ENCODE data around the gene LPP.
A peak's percentile ranks its signal among the peaks of the same experiment; 100 is the strongest.

The LPP gene

DNA sequence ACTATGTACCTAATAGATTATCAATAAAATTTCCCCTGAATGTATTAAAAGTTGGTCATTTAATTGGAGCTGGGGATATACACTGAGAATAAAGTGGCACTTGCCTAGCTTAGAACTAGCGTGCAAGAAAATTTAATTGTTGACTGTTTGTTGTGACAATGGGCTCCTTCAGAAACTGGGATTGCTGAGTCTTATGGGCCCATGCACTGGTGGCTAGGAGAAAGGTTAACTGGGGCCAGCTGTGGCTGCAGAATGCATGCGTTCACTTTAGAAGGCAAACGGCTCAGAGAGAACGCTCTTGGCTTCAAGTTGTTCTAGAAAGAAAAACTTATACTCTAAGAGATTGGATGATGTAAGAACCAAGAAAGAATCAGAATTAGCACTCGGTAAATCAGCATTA is 18.7 kb upstream of the LPP start:
- DNase-seq = no peak

DNA sequence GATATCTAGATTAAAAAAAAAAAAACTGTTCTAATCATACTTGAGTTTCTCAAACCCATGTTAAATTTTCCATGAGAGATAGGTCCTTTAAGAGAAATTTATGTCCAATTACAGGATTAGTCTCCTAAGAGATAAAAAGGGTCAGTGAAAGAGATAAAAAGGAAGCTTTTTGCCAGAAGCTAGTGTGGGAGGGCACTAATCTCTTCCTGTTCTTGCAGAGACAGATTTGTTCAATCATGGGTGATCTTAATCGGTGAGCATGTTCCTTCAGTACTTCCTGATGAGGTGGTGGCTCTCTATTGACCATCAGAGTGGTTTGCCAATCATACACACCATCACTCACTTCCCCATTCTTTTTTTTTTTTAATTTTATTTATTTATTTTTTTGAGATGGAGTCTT is 16.9 kb upstream of the LPP start:
- DNase-seq = no peak

DNA sequence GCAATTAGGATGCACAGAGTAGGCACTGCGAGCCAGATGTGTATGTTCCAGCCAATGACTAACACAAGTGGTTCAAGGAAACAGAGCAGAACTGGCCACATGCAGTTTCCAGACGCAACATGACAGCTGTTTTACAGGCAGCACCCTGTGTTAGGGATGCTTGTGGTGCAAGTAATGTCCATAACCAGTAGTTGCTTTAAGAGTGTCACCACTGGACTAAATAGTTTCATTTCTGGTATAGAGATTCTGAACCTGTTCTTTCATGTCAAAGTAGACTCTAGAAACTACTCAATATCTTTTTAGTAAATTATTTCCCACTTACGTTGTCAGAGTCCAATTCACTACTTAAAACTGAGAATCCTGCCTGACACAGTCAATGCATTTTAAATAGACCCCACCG is 14.5 kb upstream of the LPP start:
- DNase-seq = no peak

DNA sequence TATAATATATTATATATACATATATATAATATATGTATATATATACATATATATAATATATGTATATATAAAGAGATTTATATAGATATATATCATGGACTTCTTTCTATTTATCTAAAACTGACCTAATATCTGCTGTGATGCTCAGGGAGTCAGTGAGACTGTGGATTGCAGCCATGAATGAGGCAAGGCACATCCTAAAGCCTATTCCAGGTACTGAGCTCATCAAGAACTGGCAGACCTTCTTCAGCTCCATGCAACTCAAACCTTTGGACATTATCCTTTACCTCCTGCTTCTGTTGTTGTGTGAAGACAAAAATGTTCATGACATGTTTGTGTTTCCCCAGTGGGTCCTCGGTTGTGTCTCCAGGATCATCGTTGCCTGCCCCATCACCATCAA is 7.7 kb upstream of the LPP start:
- DNase-seq = no peak

DNA sequence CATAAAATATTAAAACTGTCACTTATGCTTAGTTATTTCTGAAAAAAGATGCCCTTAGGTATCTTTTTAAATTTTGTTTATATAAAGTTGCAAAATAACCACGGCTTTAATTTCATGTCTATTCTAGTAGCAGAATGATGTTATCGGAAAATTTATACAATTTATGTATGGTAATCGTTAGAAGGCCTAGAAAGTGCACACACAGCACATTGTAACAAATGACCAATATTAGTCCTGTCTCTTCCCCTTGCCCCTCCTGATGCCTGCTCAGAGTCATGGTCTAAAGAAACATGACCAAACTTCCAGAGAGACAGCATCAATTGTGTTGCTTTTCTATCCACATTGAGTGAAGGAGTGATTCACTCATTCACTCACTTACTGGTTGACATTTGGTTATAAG is 6.2 kb upstream of the LPP start:
- DNase-seq = no peak

DNA sequence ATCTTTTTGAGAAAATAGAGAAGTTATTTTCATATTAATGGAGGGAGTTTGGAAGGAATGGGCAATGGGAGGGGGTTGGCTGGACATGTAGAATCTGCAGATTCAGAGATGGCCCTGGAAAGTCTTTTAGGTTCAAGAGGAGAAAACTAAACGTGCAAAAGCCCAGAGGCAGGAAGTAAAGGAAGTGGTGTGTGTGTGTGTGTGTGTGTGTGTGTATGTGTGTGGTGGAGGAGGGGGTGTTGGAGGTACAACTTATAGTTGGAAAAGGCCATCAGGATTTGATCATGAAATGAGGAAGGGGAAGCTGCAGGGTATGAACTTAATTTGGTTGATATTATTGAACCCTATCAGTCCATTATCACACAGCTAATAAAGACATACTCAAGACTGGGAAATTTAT is 5.6 kb upstream of the LPP start:
- DNase-seq = no peak

DNA sequence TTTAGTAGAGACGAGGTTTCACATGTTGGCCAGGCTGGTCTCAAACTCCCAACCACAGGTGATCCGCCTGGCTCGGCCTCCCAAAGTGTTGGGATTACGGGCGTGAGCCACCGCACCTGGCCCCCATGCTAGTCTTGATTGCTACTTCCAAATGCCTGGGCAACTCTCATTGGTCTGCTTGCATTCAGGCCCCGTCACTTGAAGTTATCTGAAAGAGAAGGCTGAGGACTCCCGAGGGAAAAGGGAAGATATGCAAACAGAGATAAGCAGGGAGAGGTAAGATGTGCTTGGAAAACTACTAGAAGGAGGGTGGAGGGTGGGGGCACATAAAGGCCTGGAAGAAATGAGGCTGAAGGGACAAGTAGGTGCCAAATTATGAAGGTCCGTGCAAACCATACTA is 4.4 kb upstream of the LPP start:
- DNase-seq = no peak

DNA sequence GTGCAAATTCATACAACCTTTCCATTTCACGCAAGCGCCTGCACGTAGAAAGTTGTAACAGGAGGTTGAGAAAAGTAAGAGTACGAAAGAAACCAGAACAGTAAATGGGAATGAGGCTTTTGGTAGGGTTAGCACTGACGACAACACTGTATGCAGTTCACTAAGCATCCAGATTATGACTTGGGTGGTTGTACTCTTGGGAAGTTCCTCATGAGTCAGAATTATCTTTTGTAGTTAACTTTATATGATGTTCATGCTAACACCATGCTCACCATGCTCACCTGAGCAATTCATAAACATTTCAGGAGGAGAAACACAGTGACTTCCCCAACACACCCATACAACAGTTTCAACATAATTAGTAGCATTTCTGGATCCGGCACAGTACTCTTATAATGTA is 3.0 kb upstream of the LPP start:
- DNase-seq = no peak

DNA sequence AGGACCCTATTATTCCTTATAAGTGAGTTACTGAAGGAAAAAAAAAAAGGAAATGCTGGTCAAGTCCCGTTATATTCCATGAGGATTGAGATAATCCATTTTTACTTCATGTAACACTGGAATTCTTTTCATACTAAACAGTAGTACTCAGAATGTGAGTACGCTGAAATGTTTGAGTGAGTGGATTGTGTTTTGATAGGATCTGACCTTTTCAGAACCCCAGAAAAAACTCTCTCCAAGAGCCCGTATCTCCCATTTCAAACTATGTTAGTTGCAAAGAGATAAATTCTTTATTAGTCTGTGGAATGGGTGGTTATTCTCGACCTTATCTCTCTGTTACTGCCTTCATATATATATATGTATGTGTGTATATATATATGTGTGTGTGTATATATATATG is 2.5 kb upstream of the LPP start:
- peak; percentile 46 for DNase-seq

DNA sequence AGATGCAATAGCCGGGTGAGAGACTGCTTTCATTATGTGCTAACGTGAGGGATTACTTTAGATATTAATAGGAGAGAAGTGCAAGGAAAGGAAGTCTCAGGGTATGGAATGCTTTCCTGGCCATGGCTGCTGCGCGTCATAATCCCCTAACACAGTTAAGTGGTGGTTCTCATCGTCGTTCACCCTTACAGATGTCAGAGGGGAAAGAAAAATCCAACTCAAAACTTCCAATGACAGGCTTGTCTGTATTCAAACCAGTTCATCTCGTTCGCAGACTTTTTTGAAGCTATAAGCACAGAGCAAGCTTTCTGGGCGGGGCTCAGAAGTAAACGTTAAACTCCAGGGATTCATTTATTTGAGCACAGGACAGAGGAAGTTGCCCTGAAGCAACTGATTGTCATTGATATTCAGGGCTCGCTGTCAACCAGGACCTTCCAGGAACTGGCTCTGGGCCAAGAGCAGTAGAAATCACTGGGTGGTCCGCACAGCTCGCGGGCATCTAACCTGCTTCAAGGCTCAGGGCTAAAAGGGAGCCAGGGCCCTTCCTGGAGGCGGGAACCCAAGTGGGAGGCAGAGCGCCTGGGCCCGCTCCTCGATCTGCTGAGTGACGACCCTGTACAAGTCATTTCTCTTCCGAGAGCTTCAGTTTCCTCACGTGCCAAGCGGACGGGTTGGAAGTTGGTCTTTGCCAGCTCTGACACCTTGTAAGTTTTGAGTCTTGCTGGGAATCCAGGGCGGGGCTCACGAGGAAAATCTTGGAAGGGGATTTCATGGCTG is 1.1 kb upstream of the LPP start:
- DNase-seq = peak; percentile 73

DNA sequence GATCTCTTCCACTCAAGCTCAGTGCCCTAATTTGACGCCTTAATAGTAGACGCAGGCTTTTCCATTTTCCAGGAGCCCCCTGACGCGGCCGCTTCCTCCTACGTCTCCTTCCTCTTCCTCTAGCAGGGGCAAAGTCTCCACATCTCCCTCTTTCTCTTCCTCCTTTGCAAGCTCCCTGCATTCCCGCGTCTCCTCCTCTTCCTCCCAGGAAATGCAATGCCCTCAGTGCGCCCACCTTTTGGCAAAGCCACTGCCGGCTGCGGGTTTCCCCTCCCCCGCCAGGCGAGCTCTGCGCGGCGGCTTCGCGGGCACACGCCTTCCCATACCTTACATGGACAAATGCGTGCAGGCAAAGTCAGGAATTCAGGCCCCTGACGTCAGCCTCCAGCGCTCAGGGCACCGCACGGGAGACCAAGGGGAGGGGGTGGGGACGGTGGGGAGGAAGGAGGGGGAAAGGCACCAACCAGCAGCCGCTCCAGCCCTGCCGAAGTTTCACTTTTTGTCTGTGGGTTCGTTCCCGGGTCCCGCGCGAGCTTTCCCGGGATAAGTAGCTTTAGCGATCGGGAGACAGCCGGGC is 432 bp upstream of the LPP start:
- peak; percentile 98 for DNase-seq

DNA sequence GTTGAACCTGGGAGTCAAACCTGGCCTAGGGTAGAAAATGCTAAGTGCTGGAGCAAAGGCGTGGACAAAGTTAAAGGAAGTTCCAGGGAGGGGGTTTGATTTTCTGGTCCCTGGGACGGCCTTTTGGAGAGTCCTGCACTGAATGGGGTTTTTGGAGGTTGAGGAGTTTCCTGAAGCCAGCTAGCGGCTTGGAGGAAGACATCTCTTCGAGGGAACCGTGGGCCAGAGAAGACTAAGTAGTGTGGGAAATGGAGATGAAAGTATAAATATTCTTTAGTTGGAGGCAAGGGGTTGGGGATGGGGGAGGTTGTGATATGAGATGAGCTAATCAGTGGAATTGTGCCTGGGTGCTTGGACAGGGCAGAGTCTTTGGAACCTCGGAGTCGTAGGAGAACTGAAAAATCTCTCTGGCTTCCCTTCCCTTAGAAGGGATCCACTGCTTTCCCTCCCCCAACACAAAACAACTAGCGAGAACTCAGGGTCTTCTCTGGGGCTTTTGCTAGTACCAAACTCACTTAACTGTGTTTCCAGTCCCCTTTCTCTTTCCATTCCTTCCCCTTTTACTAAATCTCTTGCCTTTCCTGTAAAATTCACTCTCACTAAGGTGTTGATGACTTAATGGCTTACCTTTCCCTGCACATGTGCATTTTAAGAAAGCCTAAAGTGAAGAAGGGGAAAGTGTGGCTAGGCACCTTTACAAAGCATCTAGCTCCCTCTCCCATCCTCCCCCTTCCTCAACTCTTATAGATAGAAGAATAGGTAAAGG is 1.0 kb downstream of the LPP start:
- peak; percentile 29 for DNase-seq

DNA sequence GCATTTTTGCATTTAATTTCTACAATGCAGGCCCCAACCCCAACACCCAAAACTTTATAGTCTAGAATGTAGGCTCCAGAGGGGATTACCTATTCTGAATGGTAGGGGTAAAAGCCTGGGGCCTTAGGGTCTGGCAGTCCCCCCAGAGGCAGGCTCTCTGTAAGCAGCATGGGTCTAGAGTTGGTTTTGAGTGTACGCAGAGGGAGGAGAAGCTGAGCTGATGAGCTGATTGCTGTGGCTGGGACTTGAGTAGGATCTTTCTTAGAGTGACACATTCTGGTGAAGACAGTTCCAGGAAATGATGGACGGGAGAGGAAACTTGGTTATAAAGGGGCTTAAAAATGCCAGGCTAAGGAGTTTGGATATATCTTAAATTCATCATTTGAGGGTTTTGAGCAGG is 2.1 kb downstream of the LPP start:
- DNase-seq = no peak

DNA sequence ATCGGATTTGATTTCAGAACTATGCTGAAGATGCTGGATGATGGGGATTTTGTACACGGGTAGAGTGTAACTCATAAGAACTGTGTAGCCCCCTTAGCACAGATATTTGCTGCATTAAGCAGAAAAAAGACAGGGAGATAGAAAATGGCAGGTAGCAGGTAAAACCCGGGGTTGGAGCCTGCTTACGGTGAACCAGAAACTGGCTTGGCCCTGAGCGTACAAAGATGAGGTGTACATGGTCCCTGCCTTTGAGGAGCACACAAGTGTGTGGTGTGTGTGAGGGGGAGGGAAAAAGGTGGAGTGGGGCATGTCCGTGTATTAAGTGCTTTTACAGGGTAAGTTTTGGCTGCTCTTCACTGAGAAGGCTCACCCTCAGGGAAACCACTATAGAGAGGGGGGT is 3.5 kb downstream of the LPP start:
- no peak for DNase-seq

DNA sequence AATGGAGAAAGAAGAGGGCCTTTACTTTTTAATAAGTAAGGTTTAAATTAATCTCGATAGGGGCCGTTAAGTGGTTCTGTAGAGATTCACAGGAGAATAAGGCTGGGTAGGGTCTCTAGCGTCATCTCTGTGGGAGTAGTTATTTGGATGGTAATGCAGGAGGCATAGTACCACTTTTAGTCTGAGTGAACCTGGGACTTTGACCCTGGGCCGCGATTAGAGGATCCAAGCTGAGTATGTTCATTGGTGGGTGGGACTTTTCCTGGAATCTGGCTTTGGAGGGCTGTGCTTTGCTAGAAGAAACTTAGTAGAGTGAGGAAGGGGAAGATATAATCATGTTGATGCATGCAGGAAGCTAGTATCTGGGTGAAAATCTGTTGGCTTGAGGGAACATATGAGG is 4.0 kb downstream of the LPP start:
- no peak for DNase-seq

DNA sequence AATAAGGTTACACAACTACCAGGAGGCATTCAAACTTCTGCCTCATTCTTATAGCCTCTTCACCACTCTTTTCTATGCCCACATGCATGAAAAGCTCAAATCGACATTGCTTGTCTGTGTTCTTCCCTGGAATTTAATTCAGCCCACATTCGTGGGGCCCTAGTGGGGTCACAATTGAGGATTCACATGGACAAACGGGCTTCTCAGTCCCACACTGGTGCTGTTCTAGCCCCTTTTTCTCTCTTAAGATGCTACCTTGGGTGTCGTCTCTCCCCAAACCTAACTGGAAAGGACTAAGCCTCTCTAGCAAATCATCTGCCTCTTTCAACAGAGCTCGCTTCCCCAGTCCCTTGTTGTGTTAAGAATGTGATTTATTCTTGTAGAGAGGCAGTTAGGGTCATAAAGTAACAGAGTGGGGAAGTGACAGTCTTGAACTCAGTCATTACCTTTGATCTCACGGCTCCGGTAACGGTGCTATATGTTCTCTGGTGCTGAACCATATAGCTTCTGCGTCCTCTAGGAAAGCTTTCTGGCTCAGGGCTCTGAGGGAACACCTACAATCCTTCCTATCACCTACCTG is 4.9 kb downstream of the LPP start:
- no peak for DNase-seq

DNA sequence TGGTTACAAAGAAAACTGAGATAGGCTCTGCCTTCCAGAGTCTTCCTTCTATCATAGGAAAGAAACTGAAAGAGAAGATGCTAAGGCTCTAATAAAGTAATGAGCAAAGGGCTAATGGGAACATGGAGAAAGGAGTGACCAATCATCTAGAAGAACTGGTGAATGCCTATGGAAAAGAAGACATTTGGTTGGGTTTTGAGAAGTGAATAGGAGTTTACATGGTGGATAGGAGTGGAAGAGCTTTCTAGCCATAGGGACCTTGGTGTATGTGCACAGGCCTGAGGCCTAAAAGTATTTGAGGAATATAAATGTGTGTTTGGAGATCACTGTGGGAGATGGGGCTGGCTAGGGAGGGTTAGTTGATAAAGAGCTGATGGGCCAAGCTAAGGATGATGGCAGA is 6.8 kb downstream of the LPP start:
- DNase-seq = no peak

DNA sequence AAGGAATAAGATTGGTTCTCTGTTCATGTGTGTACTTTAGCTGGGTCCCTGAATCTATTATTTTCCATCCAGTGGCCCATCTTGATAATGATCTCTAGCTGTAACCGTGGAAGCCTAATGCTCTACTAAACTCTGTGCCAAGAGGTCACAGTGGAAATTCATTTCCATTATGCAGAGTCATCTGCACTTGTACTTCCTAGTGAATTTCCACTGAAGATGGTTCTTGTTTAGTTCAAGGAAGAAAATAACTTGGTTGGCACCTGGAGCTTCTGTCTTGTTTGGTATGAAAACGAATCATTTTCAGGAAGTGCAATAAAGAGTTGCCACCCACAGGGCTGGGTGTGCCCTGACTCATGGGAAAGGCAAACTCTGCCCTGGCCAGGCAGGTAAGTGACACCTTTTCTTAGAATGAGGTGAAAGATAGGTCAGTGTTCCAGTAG is 10.3 kb downstream of the LPP start:
- no peak for DNase-seq

DNA sequence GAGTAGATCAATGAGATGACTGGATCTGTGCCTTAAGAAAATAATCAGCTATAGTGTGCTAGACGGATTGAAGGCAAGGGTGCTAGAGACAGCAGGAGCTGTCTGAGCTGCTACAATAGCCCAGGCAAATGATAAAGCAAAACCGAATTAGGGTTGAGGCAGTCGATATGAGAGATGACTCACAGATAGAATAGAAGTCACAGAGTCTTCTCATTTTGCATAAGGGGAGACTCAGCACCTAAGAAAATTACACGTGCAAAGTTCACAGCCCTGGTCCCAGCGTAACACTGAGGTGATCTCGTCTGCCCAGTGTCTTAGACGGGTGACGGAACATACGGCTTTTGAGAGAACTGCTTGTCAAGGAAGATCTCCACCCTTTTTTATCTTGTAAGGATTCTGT is 11.6 kb downstream of the LPP start:
- DNase-seq = no peak

DNA sequence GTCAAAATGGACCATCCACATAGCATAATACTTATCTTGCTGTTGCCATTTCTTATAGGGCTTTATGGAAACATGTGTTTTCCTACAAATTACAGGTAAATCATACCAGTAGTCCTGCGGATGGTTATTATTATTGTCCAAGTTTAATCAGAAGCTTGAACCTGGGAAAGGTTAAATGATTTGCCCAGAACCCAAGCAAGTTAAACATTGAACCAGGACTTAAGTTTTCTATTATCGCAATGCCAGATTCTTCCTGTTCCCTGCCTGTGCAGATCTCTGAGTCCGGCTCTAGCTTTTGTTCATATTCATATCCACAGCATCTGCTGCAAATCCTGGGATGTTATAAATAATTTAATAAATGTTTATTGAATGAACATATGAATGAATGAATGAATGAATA is 12.5 kb downstream of the LPP start:
- DNase-seq = no peak

DNA sequence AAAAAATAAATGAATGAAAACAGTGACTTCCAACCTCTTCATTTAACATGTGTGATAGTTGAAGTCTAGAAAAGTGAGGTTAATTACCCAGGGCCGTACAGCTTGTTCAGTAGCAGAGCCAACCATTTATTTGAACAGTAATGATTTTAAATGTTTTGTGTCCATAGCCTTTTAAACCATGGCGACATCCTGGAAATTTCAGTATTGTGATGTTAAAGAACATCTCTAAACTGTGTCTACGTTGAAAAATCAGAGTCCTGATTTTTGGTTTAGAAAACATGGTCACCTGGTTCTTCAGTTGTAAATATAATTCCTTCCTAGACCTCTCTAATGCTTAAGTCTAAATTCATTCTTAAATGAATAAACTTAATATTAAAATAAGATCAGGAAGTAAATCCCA is 14.2 kb downstream of the LPP start:
- no peak for DNase-seq

DNA sequence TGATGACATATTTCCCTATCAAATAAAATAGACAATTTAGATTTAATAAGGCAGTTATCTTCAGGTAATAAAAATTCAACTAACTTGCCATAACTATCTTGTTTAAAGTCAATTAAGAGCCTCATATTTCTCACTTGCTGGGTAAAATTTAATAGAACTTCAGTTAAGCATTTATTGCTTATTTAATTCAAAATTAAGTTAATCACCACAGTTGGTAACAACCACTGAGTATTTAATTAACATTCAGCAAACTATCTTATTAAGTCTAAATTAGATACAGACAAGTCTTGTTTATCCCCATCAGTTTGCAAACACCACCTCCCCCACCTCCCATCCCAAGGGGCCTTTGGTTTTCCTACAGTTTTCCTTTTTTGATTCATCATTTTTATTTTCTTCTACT is 14.7 kb downstream of the LPP start:
- DNase-seq = no peak

DNA sequence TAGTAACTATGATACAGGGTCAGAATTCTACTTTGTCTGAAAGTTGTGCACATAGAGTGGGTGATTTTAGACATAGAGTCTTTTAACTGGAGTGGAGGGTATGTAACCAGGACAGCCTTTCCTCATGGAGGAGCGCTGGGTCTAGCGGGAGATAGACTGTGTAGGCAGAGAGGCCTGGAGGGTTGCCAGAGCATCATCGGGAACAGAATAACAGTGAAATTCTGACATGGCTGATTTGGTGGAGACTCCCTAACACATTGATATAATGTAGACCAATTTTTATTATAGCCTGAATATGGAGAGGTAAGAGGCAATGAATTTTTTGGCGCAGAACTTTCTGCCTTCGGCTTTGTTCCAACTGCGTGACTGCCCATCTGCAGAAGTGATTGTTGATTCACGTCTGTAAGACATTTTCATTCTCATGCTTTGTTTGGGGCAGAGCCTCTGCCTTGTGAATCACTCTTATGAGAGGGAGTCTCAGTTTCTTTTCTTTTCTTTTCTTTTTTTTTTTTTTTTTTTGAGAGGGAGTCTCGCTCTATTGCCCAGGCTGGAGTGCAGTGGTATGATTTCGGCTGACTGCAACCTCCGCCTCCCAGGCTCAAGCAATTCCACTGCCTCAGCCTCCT is 16.0 kb downstream of the LPP start:
- DNase-seq = no peak
